HCT116 (cell line): ENCODE results near the gene ADIPOQ. TPM values are rescaled to one million over a fixed set of nuclear protein-coding genes. Genes with fewer than 3 reads are reported as not detected.

Experiments used
- ATAC-seq: fragments of 200-7000 bp; cut with Tn5 transposase; 2 replicates; pipeline ENCODE4 v1.9.1; 2020; ENCODE audit warnings: mild to moderate bottlenecking, moderate library complexity
- BruUV-seq: library from RNA; stranded (reverse); fragments of 400-500 nt; replicated peaks from 2 replicates; lab custom pipeline; 2021; lab: Mats Ljungman, UMichigan
- CTCF ChIA-PET: fragments of 300-600 bp; sonication (Branson Sonifier 250); formaldehyde crosslinking; loops from one replicate; lab custom pipeline; 2021; ENCODE audit warnings: antibody characterized with exemption; lab: Charles Lee
- POLR2A ChIA-PET: fragments of 300-600, 350-600 bp; sonication (Branson Sonifier 250); formaldehyde crosslinking; loops from one replicate; lab custom pipeline; 2021; ENCODE audit warnings: antibody characterized with exemption; lab: Charles Lee
- RAD21 ChIA-PET, 2 experiments: fragments of 300-600 bp; sonication (Branson Sonifier 250); formaldehyde crosslinking; loops; one replicate each; lab custom pipeline; 2023; ENCODE audit warnings: low total read pairs in 2 of 2; ENCODE audit not compliant: uncharacterized antibody in 2 of 2, unreplicated experiment in 2 of 2, low non-redundant PET in 1 of 2; lab: Charles Lee
- DNase-seq: peaks from one replicate; pipeline ENCODE4 v3.0.0-alpha.2; 2010; ENCODE audit warnings: low read depth, low spot score
- H2AFZ ChIP-seq: fragments of 200-600 bp; shearing (Covaris generic), sonication (generic); 2 replicates; pipeline ENCODE4 v1.6.1; 2017; ENCODE audit warnings: low read depth, mixed run types, mixed read lengths, antibody characterized with exemption, low read length; ENCODE audit not compliant: poor library complexity, severe bottlenecking
- H3K27ac ChIP-seq: 2 replicates; pipeline ENCODE4 v1.5.1; 2012; ENCODE audit warnings: low read depth, low read length
- H3K27me3 ChIP-seq: fragments of 200-600 bp; sonication (generic); 2 replicates; pipeline ENCODE4 v1.6.1; 2016; ENCODE audit warnings: mixed run types, low read length, mixed read lengths; ENCODE audit not compliant: insufficient read depth
- H3K36me3 ChIP-seq, 2 experiments: fragments of 200-500 bp in 1 of 2; fragments of 200-600 bp in 1 of 2; sonication (Bioruptor generic) in 1 of 2; sonication (generic) in 1 of 2; 2 replicates each; pipeline versions ENCODE4 v1.5.1 to v1.6.1; 2014 to 2016; ENCODE audit warnings: low read length in 2 of 2, inconsistent platforms in 1 of 2, mixed read lengths in 1 of 2, mixed run types in 1 of 2; ENCODE audit not compliant: insufficient read depth in 2 of 2, control insufficient read depth in 1 of 2
- H3K4me1 ChIP-seq, 2 experiments: fragments of 200-600 bp in 1 of 2; sonication (generic) in 1 of 2; 2 replicates each; pipeline versions ENCODE4 v1.5.1 to v1.6.1; 2012 to 2017; ENCODE audit warnings: low read length in 2 of 2, inconsistent platforms in 1 of 2, mild to moderate bottlenecking in 1 of 2, mixed read lengths in 1 of 2, mixed run types in 1 of 2, moderate library complexity in 1 of 2; ENCODE audit not compliant: insufficient read depth in 2 of 2, control insufficient read depth in 1 of 2
- H3K4me2 ChIP-seq: fragments of 200-600 bp; sonication (generic); 2 replicates; pipeline ENCODE4 v1.6.1; 2017; ENCODE audit warnings: mixed run types, low read length, mixed read lengths
- H3K4me3 ChIP-seq, 2 experiments: fragments of 200-600 bp in 1 of 2; sonication (generic) in 1 of 2; replicated peaks in 1 of 2; 2 replicates each; pipeline ENCODE4 v1.5.1; 2011 to 2016; ENCODE audit warnings: low read length in 2 of 2, control low read depth in 1 of 2, low read depth in 1 of 2, mild to moderate bottlenecking in 1 of 2, mixed read lengths in 1 of 2, mixed run types in 1 of 2
- H3K79me2 ChIP-seq: fragments of 200-600 bp; sonication (generic); 2 replicates; pipeline ENCODE4 v1.6.1; 2017; ENCODE audit warnings: mild to moderate bottlenecking, mixed run types, low read length, moderate library complexity, mixed read lengths; ENCODE audit not compliant: insufficient read depth
- H3K9ac ChIP-seq: fragments of 200-600 bp; sonication (generic); 2 replicates; pipeline ENCODE4 v1.6.1; 2016; ENCODE audit warnings: low read length, mixed read lengths
- H3K9me2 ChIP-seq: fragments of 200-600 bp; sonication (generic), shearing (Covaris generic); 2 replicates; pipeline ENCODE4 v1.6.1; 2017; ENCODE audit warnings: mixed run types, mild to moderate bottlenecking, moderate library complexity; ENCODE audit not compliant: insufficient read depth
- H3K9me3 ChIP-seq, 2 experiments: fragments of 200-500 bp in 1 of 2; fragments of 200-600 bp in 1 of 2; sonication (Bioruptor generic) in 1 of 2; sonication (generic) in 1 of 2; 2 replicates each; pipeline ENCODE4 v1.6.1; 2014 to 2017; ENCODE audit warnings: low read length in 2 of 2, mixed read lengths in 2 of 2, inconsistent platforms in 1 of 2, low read depth in 1 of 2, mild to moderate bottlenecking in 1 of 2, mixed run types in 1 of 2, moderate library complexity in 1 of 2; ENCODE audit not compliant: control insufficient read depth in 1 of 2, insufficient read depth in 1 of 2
- H4K20me1 ChIP-seq: fragments of 200-600 bp; sonication (generic), shearing (Covaris generic); 2 replicates; pipeline ENCODE4 v1.6.1; 2017; ENCODE audit warnings: mixed run types, mild to moderate bottlenecking, moderate library complexity; ENCODE audit not compliant: insufficient read depth
- EGR1 ChIP-seq: IDR thresholded peaks from 2 replicates; pipeline ENCODE4 v1.6.1; 2012; ENCODE audit warnings: low read depth
- ELF1 ChIP-seq: IDR thresholded peaks from 2 replicates; pipeline ENCODE4 v1.6.1; 2012; ENCODE audit warnings: low read depth, borderline replicate concordance
- FOSL1 ChIP-seq: IDR thresholded peaks from 2 replicates; pipeline ENCODE4 v1.6.1; 2012; ENCODE audit warnings: low read depth
- POLR2A ChIP-seq: IDR thresholded peaks from 2 replicates; pipeline ENCODE4 v1.7.0; 2011; ENCODE audit warnings: borderline replicate concordance; ENCODE audit not compliant: insufficient read depth, insufficient read length; ENCODE audit errors: extremely low read depth
- REST ChIP-seq: IDR thresholded peaks from 2 replicates; pipeline ENCODE4 v1.6.1; 2012; ENCODE audit warnings: low read depth
- SRF ChIP-seq: IDR thresholded peaks from 2 replicates; pipeline ENCODE4 v1.6.1; 2012; ENCODE audit warnings: low read depth
- TCF7L2 ChIP-seq: IDR thresholded peaks from 2 replicates; pipeline ENCODE4 v1.7.0; 2011; ENCODE audit warnings: borderline replicate concordance, inconsistent platforms; ENCODE audit not compliant: insufficient read depth, insufficient read length; ENCODE audit errors: extremely low read depth
- YY1 ChIP-seq: IDR thresholded peaks from 2 replicates; pipeline ENCODE4 v1.6.1; 2011; ENCODE audit warnings: low read length, low read depth, moderate library complexity, mild to moderate bottlenecking; ENCODE audit not compliant: insufficient replicate concordance; ENCODE audit errors: extremely low read depth
- ZFX ChIP-seq: fragments of 450-650 bp; IDR thresholded peaks from 2 replicates; pipeline ENCODE4 v1.6.1; 2017
- intact Hi-C: fragments of 100-400 bp; cut with micrococcal nuclease; formaldehyde crosslinking; loops from 2 replicates; pipeline ENCODE4 v1.10.0; 2022
- total RNA-seq: library from RNA; stranded (reverse); gene quantifications from one replicate; pipeline ENCODE4 v1.2.1, GENCODE V29; 2021; ENCODE audit not compliant: unreplicated experiment
- TF ChIP-seq, protein P1 (sequence below), 3 experiments: fragments of 200-600 bp in 1 of 3; sonication (generic) in 1 of 3; IDR thresholded peaks in 2 of 3; conservative IDR thresholded peaks in 1 of 3; 2 replicates each; pipeline ENCODE4 v1.5.1; 2012 to 2017; ENCODE audit warnings: low read depth in 2 of 3, low read length in 2 of 3, antibody characterized with exemption in 1 of 3, borderline replicate concordance in 1 of 3, control low read depth in 1 of 3, mild to moderate bottlenecking in 1 of 3, mixed read lengths in 1 of 3, mixed run types in 1 of 3, moderate library complexity in 1 of 3; ENCODE audit not compliant: insufficient read depth in 1 of 3
- TF ChIP-seq, protein P2 (sequence below): IDR thresholded peaks from 2 replicates; pipeline ENCODE4 v1.6.1; 2012

Gene ADIPOQ
- total RNA-seq, 1 experiment from 2014 or later, result not detected

DNA sequence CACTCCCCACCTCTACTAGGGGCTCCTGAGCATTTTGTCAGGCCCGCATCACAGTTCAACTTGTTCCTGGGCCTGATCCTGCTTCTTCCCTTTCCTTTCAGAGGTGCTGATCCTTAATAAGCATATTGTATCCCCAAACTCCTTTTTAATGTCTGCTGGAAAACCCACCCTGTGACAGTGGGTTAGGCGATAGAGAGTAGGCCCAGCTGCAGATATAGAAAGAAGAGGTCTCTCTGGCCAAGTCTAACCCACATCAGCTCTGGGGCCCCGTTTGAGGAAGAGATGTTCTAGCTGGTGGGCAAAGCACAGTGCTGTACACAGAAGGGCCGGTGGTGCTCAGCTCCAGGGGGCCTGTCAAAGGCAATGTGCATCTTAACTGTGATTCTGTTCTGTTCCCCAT is 53.5 kb downstream of the ADIPOQ start:
- no peak overlapping the region for H3K4me3 ChIP-seq
- no peak overlapping the region for H3K27ac ChIP-seq
- POLR2A ChIA-PET, result no interaction called here
- no peak overlapping the region for H3K4me2 ChIP-seq
- H3K9ac ChIP-seq, result no peak overlapping the region
- H3K79me2 ChIP-seq, result no peaks in the 10 kb centered on the region
- RAD21 ChIA-PET, result no interaction called here
- H4K20me1 ChIP-seq, result no peaks in the 10 kb centered on the region
- no peaks in the 10 kb centered on the region for H3K36me3 ChIP-seq
- TF ChIP-seq ELF1 (no peak), REST (no peak), SRF (no peak), TCF7L2 (no peak), POLR2A (no peak), FOSL1 (no peak), YY1 (no peak), ZFX (no peak), EGR1 (no peak)
- TF ChIP-seq, protein P1, sequence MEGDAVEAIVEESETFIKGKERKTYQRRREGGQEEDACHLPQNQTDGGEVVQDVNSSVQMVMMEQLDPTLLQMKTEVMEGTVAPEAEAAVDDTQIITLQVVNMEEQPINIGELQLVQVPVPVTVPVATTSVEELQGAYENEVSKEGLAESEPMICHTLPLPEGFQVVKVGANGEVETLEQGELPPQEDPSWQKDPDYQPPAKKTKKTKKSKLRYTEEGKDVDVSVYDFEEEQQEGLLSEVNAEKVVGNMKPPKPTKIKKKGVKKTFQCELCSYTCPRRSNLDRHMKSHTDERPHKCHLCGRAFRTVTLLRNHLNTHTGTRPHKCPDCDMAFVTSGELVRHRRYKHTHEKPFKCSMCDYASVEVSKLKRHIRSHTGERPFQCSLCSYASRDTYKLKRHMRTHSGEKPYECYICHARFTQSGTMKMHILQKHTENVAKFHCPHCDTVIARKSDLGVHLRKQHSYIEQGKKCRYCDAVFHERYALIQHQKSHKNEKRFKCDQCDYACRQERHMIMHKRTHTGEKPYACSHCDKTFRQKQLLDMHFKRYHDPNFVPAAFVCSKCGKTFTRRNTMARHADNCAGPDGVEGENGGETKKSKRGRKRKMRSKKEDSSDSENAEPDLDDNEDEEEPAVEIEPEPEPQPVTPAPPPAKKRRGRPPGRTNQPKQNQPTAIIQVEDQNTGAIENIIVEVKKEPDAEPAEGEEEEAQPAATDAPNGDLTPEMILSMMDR (IDR thresholded peaks at IDR 0.05 in 2 of 3, conservative IDR thresholded peaks at IDR 0.05 in 1 of 3; ENCODE audit: borderline replicate concordance in 1 of 3, insufficient read depth in 1 of 3, low read depth in 2 of 3, low read length in 2 of 3), result no peak
- TF ChIP-seq, protein P2, sequence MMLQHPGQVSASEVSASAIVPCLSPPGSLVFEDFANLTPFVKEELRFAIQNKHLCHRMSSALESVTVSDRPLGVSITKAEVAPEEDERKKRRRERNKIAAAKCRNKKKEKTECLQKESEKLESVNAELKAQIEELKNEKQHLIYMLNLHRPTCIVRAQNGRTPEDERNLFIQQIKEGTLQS, result no peak
- no peaks in the 10 kb centered on the region for H3K4me1 ChIP-seq
- no TSS peak for BruUV-seq
- intact Hi-C loops, result no loop called here
- no peak overlapping the region for H2AFZ ChIP-seq
- CTCF ChIA-PET, result no interaction called here
- no peaks in the 10 kb centered on the region for H3K9me3 ChIP-seq
- DNase-seq (no peak), ATAC-seq (no peak)
- no peaks in the 10 kb centered on the region for H3K9me2 ChIP-seq
- H3K27me3 ChIP-seq, result no peaks in the 10 kb centered on the region
